Panc1 (cell line): Measurements from ENCODE around the gene GBX1. TPM values are rescaled to one million over a fixed set of nuclear protein-coding genes. Genes with fewer than 3 reads are reported as not detected.

Experiments
- ATAC-seq: fragments of 200-7000 bp; cut with Tn5 transposase; 2 replicates; pipeline ENCODE4 v1.9.1; 2020; ENCODE audit warnings: mild to moderate bottlenecking, moderate library complexity
- BruUV-seq: library from RNA; stranded (reverse); fragments of 400-500 nt; replicated peaks from 2 replicates; lab custom pipeline; 2021; lab: Mats Ljungman, UMichigan
- CTCF ChIA-PET: fragments of 300-600 bp; sonication (Branson Sonifier 250); formaldehyde crosslinking; loops from one replicate; lab custom pipeline; 2022; ENCODE audit warnings: antibody characterized with exemption; lab: Charles Lee
- POLR2A ChIA-PET: fragments of 300-600 bp; sonication (Branson Sonifier 250); formaldehyde crosslinking; loops from one replicate; lab custom pipeline; 2022; ENCODE audit warnings: antibody characterized with exemption; lab: Charles Lee
- DNase-seq: peaks from one replicate; pipeline ENCODE4 v3.0.0-alpha.2; 2010; ENCODE audit warnings: low read depth, low spot score
- H3K27ac ChIP-seq: 2 replicates; pipeline ENCODE4 v1.5.1; 2011; ENCODE audit warnings: mild to moderate bottlenecking, low read length, inconsistent platforms
- H3K27me3 ChIP-seq: fragments of 200-500 bp; sonication (Bioruptor generic); 2 replicates; pipeline ENCODE4 v1.6.0; 2014; ENCODE audit warnings: low read length, inconsistent platforms; ENCODE audit not compliant: control insufficient read depth, insufficient read depth
- H3K36me3 ChIP-seq: fragments of 200-500 bp; sonication (Bioruptor generic); 2 replicates; pipeline ENCODE4 v1.5.1; 2014; ENCODE audit warnings: inconsistent platforms, mild to moderate bottlenecking, low read length, moderate library complexity; ENCODE audit not compliant: control insufficient read depth, insufficient read depth
- H3K4me1 ChIP-seq: 2 replicates; pipeline ENCODE4 v1.5.1; 2011; ENCODE audit warnings: inconsistent platforms, mild to moderate bottlenecking, low read length, moderate library complexity; ENCODE audit not compliant: control insufficient read depth, insufficient read depth
- H3K4me3 ChIP-seq, 2 experiments: 2 replicates each; pipeline ENCODE4 v1.5.1; 2011 to 2012; ENCODE audit warnings: low read depth in 2 of 2, low read length in 2 of 2, mild to moderate bottlenecking in 2 of 2, inconsistent platforms in 1 of 2, moderate library complexity in 1 of 2
- H3K9me3 ChIP-seq: fragments of 200-500 bp; sonication (Bioruptor generic); 2 replicates; pipeline ENCODE4 v1.5.1; 2014; ENCODE audit warnings: low read depth, mild to moderate bottlenecking, inconsistent platforms, low read length, moderate library complexity; ENCODE audit not compliant: control insufficient read depth, insufficient read depth
- CTCF ChIP-seq: fragments of 450-650 bp; IDR thresholded peaks from 2 replicates; pipeline ENCODE4 v1.5.1; 2017; ENCODE audit warnings: mild to moderate bottlenecking
- POLR2AphosphoS5 ChIP-seq: IDR thresholded peaks from 2 replicates; pipeline ENCODE4 v1.6.1; 2012; ENCODE audit warnings: mild to moderate bottlenecking, low read depth, low read length, moderate library complexity
- REST ChIP-seq, 2 experiments: IDR thresholded peaks; 2 replicates each; pipeline ENCODE4 v1.6.1; 2011 to 2012; ENCODE audit warnings: low read depth in 2 of 2, control low read depth in 1 of 2, low read length in 1 of 2, mild to moderate bottlenecking in 1 of 2, moderate library complexity in 1 of 2; ENCODE audit not compliant: insufficient read depth in 1 of 2
- SIN3A ChIP-seq: IDR thresholded peaks from 2 replicates; pipeline ENCODE4 v1.6.1; 2012; ENCODE audit warnings: low read depth, mild to moderate bottlenecking, low read length, moderate library complexity, borderline replicate concordance; ENCODE audit not compliant: insufficient read depth
- TCF7L2 ChIP-seq: IDR thresholded peaks from 2 replicates; pipeline ENCODE4 v1.6.1; 2011; ENCODE audit warnings: mild to moderate bottlenecking, low read depth, low read length, inconsistent platforms
- in situ Hi-C: cut with HindIII; loops from 2 replicates; pipeline ENCODE4 v1.10.0; 2016; ENCODE audit warnings: low sequenced_read_pairs, low pct_unique_long_range_greater_than_20kb
- intact Hi-C: fragments of 100-400 bp; cut with micrococcal nuclease; formaldehyde crosslinking; loops from one replicate; pipeline ENCODE4 v1.10.0; 2022; ENCODE audit not compliant: unreplicated experiment
- total RNA-seq: library from RNA; stranded (reverse); gene quantifications from one replicate; pipeline ENCODE4 v1.2.1, GENCODE V29; 2021; ENCODE audit not compliant: unreplicated experiment

The GBX1 gene
- total RNA-seq, 1 experiment from 2014 or later, result not detected

GRCh38 chr7:151135866-151136843 lies 31.3 kb downstream of the GBX1 start:
- no peak for TF ChIP-seq POLR2AphosphoS5
- DNase-seq (no peak), ATAC-seq (no peak)
- Histone ChIP-seq H3K27ac (no peak overlapping the region), H3K36me3 (peaks cover 5% of the 10 kb centered on the region), H3K9me3 (no peaks in the 10 kb centered on the region), H3K4me3 (no peak overlapping the region), H3K4me1 (no peaks in the 10 kb centered on the region), H3K27me3 (no peaks in the 10 kb centered on the region)
- in situ Hi-C loops (no loop called here), intact Hi-C loops (no loop called here)
- no TSS peak for BruUV-seq
- ChIA-PET POLR2A (no interaction called here), CTCF (no interaction called here)

- H3K36me3 ChIP-seq, result peaks cover 5% of the 10 kb centered on the region
- in situ Hi-C loops, result no loop called here
- intact Hi-C loops, result no loop called here
- no peaks in the 10 kb centered on the region for H3K4me1 ChIP-seq
- H3K27me3 ChIP-seq, result no peaks in the 10 kb centered on the region
- no TSS peak for BruUV-seq
- POLR2A ChIA-PET, result interaction anchor here (0.6 kb wide), 1 partner anchor 21 kb away, joined by 7 read pairs; no protein-coding TSS in a partner anchor
- no peak overlapping the region for H3K27ac ChIP-seq
- H3K4me3 ChIP-seq, result no peak overlapping the region
- TF ChIP-seq POLR2AphosphoS5, result no peak
- TF ChIP-seq TCF7L2, result no peak
- TF ChIP-seq CTCF, result no peak
- TF ChIP-seq REST (IDR thresholded peaks at IDR 0.05; ENCODE audit: insufficient read depth in 1 of 2, low read depth in 2 of 2, low read length in 1 of 2), result no peak
- no peak for TF ChIP-seq SIN3A
- CTCF ChIA-PET, result no interaction called here
- no peak for ATAC-seq
- H3K9me3 ChIP-seq, result no peaks in the 10 kb centered on the region
- DNase-seq, result no peak
Observed at GRCh38 chr7:151135525-151135845, 32.0 kb downstream of the GBX1 start.
